K562 (cell line): ENCODE measurements around the gene CCDC15. TPM values are rescaled to one million over a fixed set of nuclear protein-coding genes. Genes with fewer than 3 reads are reported as not detected.

Source experiments
- ATAC-seq: fragments of 200-7000 bp; cut with Tn5 transposase; 3 replicates; pipeline ENCODE4 v1.9.1; 2020; ENCODE audit warnings: moderate library complexity
- BruUV-seq: library from RNA; stranded (reverse); fragments of 400-500 nt; replicated peaks from 2 replicates; lab custom pipeline; 2021; lab: Mats Ljungman, UMichigan
- CTCF ChIA-PET: fragments of 300-600 bp; formaldehyde crosslinking; extraction: SDS; loops from one replicate; lab custom pipeline; 2021; ENCODE audit warnings: low intra/inter-chr PET ratio; lab: Yijun Ruan, JAX
- POLR2A ChIA-PET: fragments of 300-600, 350-650 bp; sonication (Branson Sonifier 250); formaldehyde crosslinking; extraction: SDS; loops from one replicate; lab custom pipeline; 2021; ENCODE audit warnings: antibody characterized with exemption, inconsistent platforms; lab: Yijun Ruan, JAX
- DNase-seq, 4 experiments: peaks; one replicate each; pipeline versions ENCODE4 v3.0.0 to v3.0.0-alpha.2; 2011 to 2018; ENCODE audit warnings: low spot score in 3 of 4, mixed read lengths in 3 of 4; ENCODE audit errors: extremely low read depth in 1 of 4
- FAIRE-seq: peaks from 2 replicates; lab custom pipeline; 2011; peaks lifted over from hg19 to GRCh38; lab: Jason Lieb, UNC
- H2AFZ ChIP-seq: 2 replicates; pipeline ENCODE4 v1.6.0; 2011; ENCODE audit warnings: low read depth, low read length, control low read depth, inconsistent platforms
- H3K27ac ChIP-seq: fragments of 200-600 bp; 3 replicates; pipeline ENCODE4 v1.8.0; 2011; ENCODE audit warnings: low read depth, mild to moderate bottlenecking, control low read depth, inconsistent platforms, low read length, moderate library complexity, mixed read lengths; ENCODE audit errors: extremely low read depth
- H3K27me3 ChIP-seq, 2 experiments: fragments of 300-600 bp in 1 of 2; 2 replicates in 1 of 2; 3 replicates in 1 of 2; pipeline versions ENCODE4 v1.6.0 to v1.8.0; 2011; ENCODE audit warnings: inconsistent platforms in 2 of 2, low read length in 2 of 2, mild to moderate bottlenecking in 1 of 2, mixed read lengths in 1 of 2, moderate library complexity in 1 of 2; ENCODE audit not compliant: control insufficient read depth in 2 of 2, insufficient read depth in 2 of 2
- H3K36me3 ChIP-seq: fragments of 300-600 bp; 3 replicates; pipeline ENCODE4 v1.8.0; 2011; ENCODE audit warnings: mild to moderate bottlenecking, low read length, inconsistent platforms; ENCODE audit not compliant: control insufficient read depth, insufficient read depth
- H3K4me1 ChIP-seq, 2 experiments: fragments of 200-600 bp in 1 of 2; replicated peaks in 1 of 2; 2 replicates in 1 of 2; 3 replicates in 1 of 2; pipeline versions ENCODE4 v1.5.1 to v1.8.0; 2011; ENCODE audit warnings: inconsistent platforms in 2 of 2, low read length in 2 of 2, mild to moderate bottlenecking in 1 of 2, mixed read lengths in 1 of 2, moderate library complexity in 1 of 2; ENCODE audit not compliant: control insufficient read depth in 2 of 2, insufficient read depth in 2 of 2
- H3K4me2 ChIP-seq: 2 replicates; pipeline ENCODE4 v1.6.1; 2011; ENCODE audit warnings: low read length, control low read depth, inconsistent platforms, mixed read lengths; ENCODE audit not compliant: insufficient read depth
- H3K4me3 ChIP-seq: fragments of 200-600 bp; sonication (generic), shearing (Covaris generic); 2 replicates; pipeline ENCODE4 v1.5.1; 2016; ENCODE audit warnings: control low read depth, inconsistent platforms
- H3K79me2 ChIP-seq: fragments of 200-600 bp; 3 replicates; pipeline ENCODE4 v1.8.0; 2011; ENCODE audit warnings: low read length, inconsistent platforms; ENCODE audit not compliant: control insufficient read depth, insufficient read depth
- H3K9ac ChIP-seq, 2 experiments: 2 replicates each; pipeline versions ENCODE4 v1.6.0 to v1.6.1; 2011; ENCODE audit warnings: low read depth in 2 of 2, low read length in 2 of 2, control low read depth in 1 of 2, inconsistent platforms in 1 of 2, mild to moderate bottlenecking in 1 of 2, mixed read lengths in 1 of 2; ENCODE audit not compliant: insufficient read depth in 1 of 2
- H3K9me1 ChIP-seq: one replicate; pipeline ENCODE4 v1.6.0; 2011; ENCODE audit warnings: inconsistent platforms, mild to moderate bottlenecking, low read length, moderate library complexity; ENCODE audit not compliant: control insufficient read depth, insufficient read depth
- H3K9me3 ChIP-seq: replicated peaks from 2 replicates; pipeline ENCODE4 v1.5.1; 2011; ENCODE audit warnings: low read depth, low read length, inconsistent platforms; ENCODE audit not compliant: control insufficient read depth, insufficient read depth
- H4K20me1 ChIP-seq: replicated peaks from 2 replicates; pipeline ENCODE4 v1.6.1; 2011; ENCODE audit warnings: low read length, inconsistent platforms, mixed read lengths; ENCODE audit not compliant: control insufficient read depth, insufficient read depth
- BACH1 ChIP-seq: fragments of 200-800 bp; sonication (Bioruptor generic); IDR thresholded peaks from 2 replicates; pipeline ENCODE4 v1.6.1; 2016; ENCODE audit warnings: missing genetic modification characterization, missing compliant biosample characterization
- ETS2 ChIP-seq: IDR thresholded peaks from 2 replicates; pipeline ENCODE4 v1.6.1; 2016; ENCODE audit warnings: borderline replicate concordance, missing genetic modification characterization, mild to moderate bottlenecking, moderate library complexity, missing compliant biosample characterization; ENCODE audit not compliant: poor library complexity, severe bottlenecking
- MAFG ChIP-seq: fragments of 450-650 bp; conservative IDR thresholded peaks from 2 replicates; pipeline ENCODE4 v1.6.1; 2016; ENCODE audit warnings: missing genetic modification characterization, missing compliant biosample characterization
- NR1H2 ChIP-seq: sonication (generic); formaldehyde crosslinking; IDR thresholded peaks from 2 replicates; pipeline ENCODE4 v1.4.0; 2020; ENCODE audit warnings: mild to moderate bottlenecking, missing genetic modification reagents
- PRDM10 ChIP-seq: fragments of 450-650 bp; IDR thresholded peaks from 2 replicates; pipeline ENCODE4 v1.6.1; 2018; ENCODE audit not compliant: partially characterized antibody
- TGIF2 ChIP-seq: sonication (generic); formaldehyde crosslinking; IDR thresholded peaks from 2 replicates; pipeline ENCODE4 v1.8.1; 2022; ENCODE audit warnings: mild to moderate bottlenecking, missing genetic modification reagents, moderate library complexity
- ZBTB9 ChIP-seq: fragments of 450-650 bp; formaldehyde crosslinking; IDR thresholded peaks from 2 replicates; pipeline ENCODE4 v1.4.0; 2020; ENCODE audit warnings: mild to moderate bottlenecking, moderate library complexity
- ZNF263 ChIP-seq: sonication (generic); formaldehyde crosslinking; IDR thresholded peaks from 2 replicates; pipeline ENCODE4 v1.8.0; 2022; ENCODE audit warnings: mild to moderate bottlenecking, missing genetic modification reagents, borderline replicate concordance
- ZNF324 ChIP-seq: fragments of 250-450 bp; sonication (Bioruptor Pico); IDR thresholded peaks from 2 replicates; pipeline ENCODE4 v1.4.0; 2020; ENCODE audit warnings: mild to moderate bottlenecking
- ZNF384 ChIP-seq: IDR thresholded peaks from 2 replicates; pipeline ENCODE4 v1.6.1; 2012; ENCODE audit warnings: low read depth, low read length, improper control_type of control experiment
- ZNF584 ChIP-seq: fragments of 200-800 bp; sonication (Bioruptor generic); IDR thresholded peaks from 2 replicates; pipeline ENCODE4 v1.6.1; 2016; ENCODE audit warnings: low read depth, mild to moderate bottlenecking, missing genetic modification characterization, missing compliant biosample characterization
- WGBS: fragments of 100-300 bp; shearing (Covaris generic); methylation state at CpG from one replicate; pipeline ENCODE4 v1.1.6; 2016; ENCODE audit warnings: low coverage, mixed read lengths; ENCODE audit not compliant: insufficient coverage; ENCODE audit errors: missing lambda C conversion rate; 5-methylcytosine and 5-hydroxymethylcytosine counted together
- in situ Hi-C: fragments of 300-500 bp; cut with MboI; formaldehyde crosslinking; loops from 4 replicates; pipeline ENCODE4 v1.15.0; 2018; ENCODE audit warnings: inconsistent platforms, mixed read lengths
- intact Hi-C: fragments of 100-400 bp; cut with micrococcal nuclease; formaldehyde crosslinking; loops from 2 replicates; pipeline ENCODE4 v1.14.2; 2022
- polyA plus RNA-seq, 8 experiments: library from polyadenylated mRNA; depleted of rRNA in 4 of 8; stranded (reverse) in 5 of 8; unstranded in 3 of 8; fragments of >200 nt; fragmentation: Nextera tagmentation in 2 of 8; fragmentation: Illumina TruSeq in 1 of 8; extraction: Ambion mirVana in 2 of 8; extraction: Trizol in 1 of 8; gene quantifications; 2 replicates each; pipeline versions ENCODE4 v1.2.1 to v1.2.3, GENCODE V29; 2011 to 2014; ENCODE audit warnings: inconsistent platforms in 1 of 8, missing spikeins in 1 of 8
- total RNA-seq, 7 experiments: library from RNA; depleted of rRNA in 6 of 7; stranded (reverse); fragments of >200 nt in 6 of 7; fragmentation: Illumina TruSeq in 2 of 7; extraction: Trizol in 2 of 7; gene quantifications; 2 replicates each; pipeline versions ENCODE4 v1.2.1 to v1.2.3, GENCODE V29; 2011 to 2021; ENCODE audit warnings: low replicate concordance in 1 of 7

CCDC15 gene
- total and polyA plus RNA-seq, 9 of the 15 experiments (the other 6 are each of a cell fraction or from before 2014, with no cell fraction given), result 1.9 to 9.2 (median 3.9) TPM

DNA sequence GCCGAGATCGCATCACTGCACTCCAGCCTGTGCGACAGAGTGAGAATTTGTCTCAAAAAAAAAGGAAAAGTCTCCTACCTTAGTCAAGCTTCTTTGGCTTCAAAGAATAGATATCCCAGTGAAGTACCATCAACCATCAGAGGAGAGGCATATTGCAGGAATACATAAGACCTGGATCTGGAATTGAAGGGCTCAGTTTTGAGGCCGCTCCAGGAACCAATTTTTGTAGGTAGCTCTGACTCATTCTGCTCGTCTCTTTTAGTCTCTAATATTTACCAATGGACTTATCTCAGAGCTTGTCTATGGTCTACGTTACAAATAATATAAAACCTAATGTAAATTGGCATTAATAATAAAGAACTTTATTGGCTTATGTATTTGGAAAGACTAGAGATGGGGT is 8.2 kb upstream of the CCDC15 start:
- H3K9me3 ChIP-seq, result no peaks in the 10 kb centered on the region
- no peaks in the 10 kb centered on the region for H4K20me1 ChIP-seq
- POLR2A ChIA-PET, result no interaction called here
- H2AFZ ChIP-seq, result no peak overlapping the region
- no peaks in the 10 kb centered on the region for H3K9me1 ChIP-seq
- H3K4me2 ChIP-seq, result no peak overlapping the region
- H3K27me3 ChIP-seq, result peaks cover 2 to 23% of the 10 kb centered on the region in 2 experiments; a peak in 3 of 5 replicates
- H3K4me1 ChIP-seq, result no peaks in the 10 kb centered on the region
- CTCF ChIA-PET, result no interaction called here
- in situ Hi-C loops, result no loop called here
- 3% methylated on average over 6 of the region's 6 CpGs for WGBS
- DNase-seq (no peak), FAIRE-seq (no peak), ATAC-seq (no peak)
- no peak overlapping the region for H3K27ac ChIP-seq
- H3K36me3 ChIP-seq, result no peaks in the 10 kb centered on the region
- no peak overlapping the region for H3K4me3 ChIP-seq
- no TSS peak for BruUV-seq
- TF ChIP-seq ZNF584 (no peak), NR1H2 (CRISPR knock-in tag) (no peak), ETS2 (no peak), TGIF2 (CRISPR knock-in tag) (no peak)
- no peak overlapping the region for H3K9ac ChIP-seq
- H3K79me2 ChIP-seq, result no peaks in the 10 kb centered on the region
- intact Hi-C loops, result no loop called here

- intact Hi-C loops, result no loop called here
- Histone ChIP-seq H3K9ac (no peak overlapping the region), H3K79me2 (no peaks in the 10 kb centered on the region), H3K36me3 (no peaks in the 10 kb centered on the region), H3K27me3 (peaks cover 2 to 21% of the 10 kb centered on the region in 2 experiments; a peak in 3 of 5 replicates), H2AFZ (no peak overlapping the region), H3K27ac (no peak overlapping the region), H3K4me3 (no peak overlapping the region), H3K9me3 (no peaks in the 10 kb centered on the region), H3K4me1 (no peaks in the 10 kb centered on the region), H4K20me1 (no peaks in the 10 kb centered on the region), H3K4me2 (no peak overlapping the region), H3K9me1 (no peaks in the 10 kb centered on the region)
- whole genome bisulfite sequencing, result 0% methylated on average over 2 of the region's 2 CpGs
- POLR2A ChIA-PET, result interaction anchor here (0.6 kb wide), 1 partner anchor 440 kb away, joined by 3 read pairs; no protein-coding TSS in a partner anchor
- no TSS peak for BruUV-seq
- CTCF ChIA-PET, result no interaction called here
- DNase-seq (no peak), ATAC-seq (no peak), FAIRE-seq (no peak)
- in situ Hi-C loops, result no loop called here
- TF ChIP-seq ZNF263 (CRISPR knock-in tag) (no peak), ZNF384 (no peak), MAFG (0 out of 2 replicates have a peak, but pooled peaks have one; percentile 16), BACH1 (tag) (no peak), ZBTB9 (CRISPR knock-in tag) (no peak), PRDM10 (no peak), ZNF324 (CRISPR knock-in tag) (no peak)
Observed at GRCh38 chr11:124946735-124947141, 7.3 kb upstream of the CCDC15 start.
